Measurements from ENCODE around the gene FOXP1.

FOXP1 gene

GRCh38 chr3:71380096-71380495, 203.4 kb downstream of the FOXP1 start:
- no peak for TF ChIP-seq CTCF (IDR thresholded peaks at IDR 0.05; ENCODE audit: insufficient read depth, low read depth, low read length, missing control alignments)
- H3K4me3 ChIP-seq (ENCODE audit: low read length) = no peak overlapping the region
- DNase-seq (ENCODE audit: low read depth) = no peak

- no peak for TF ChIP-seq CTCF (IDR thresholded peaks at IDR 0.05; ENCODE audit: insufficient read depth, low read depth, low read length, missing control alignments)
- no peak for DNase-seq (ENCODE audit: low read depth)
- no peak overlapping the region for H3K4me3 ChIP-seq (ENCODE audit: low read length)
Observed at GRCh38 chr3:71378509-71378908, 205.0 kb downstream of the FOXP1 start.

DNA sequence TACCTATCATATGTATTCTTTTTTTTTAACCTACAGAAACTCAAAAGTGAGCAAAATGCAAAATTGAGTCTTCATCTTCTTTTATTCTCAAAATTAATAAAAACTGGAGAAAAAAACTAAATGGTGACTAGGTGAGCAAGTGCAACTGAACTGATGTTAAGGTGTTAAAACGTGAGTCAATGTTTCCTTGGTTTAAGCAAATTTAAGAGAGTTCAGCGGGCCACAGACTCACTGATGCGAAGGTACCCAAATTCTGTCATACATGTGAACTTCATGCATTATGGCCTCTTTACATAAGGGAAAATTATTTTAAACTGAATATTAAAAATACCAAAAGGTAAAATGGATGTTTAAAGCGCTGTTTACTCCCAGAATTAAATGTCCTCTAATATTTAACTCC, 206.6 kb downstream of the FOXP1 start:
- H3K4me3 ChIP-seq (ENCODE audit: low read length) = no peak overlapping the region
- no peak for DNase-seq (ENCODE audit: low read depth)
- no peak for TF ChIP-seq CTCF (IDR thresholded peaks at IDR 0.05; ENCODE audit: insufficient read depth, low read depth, low read length, missing control alignments)

DNA sequence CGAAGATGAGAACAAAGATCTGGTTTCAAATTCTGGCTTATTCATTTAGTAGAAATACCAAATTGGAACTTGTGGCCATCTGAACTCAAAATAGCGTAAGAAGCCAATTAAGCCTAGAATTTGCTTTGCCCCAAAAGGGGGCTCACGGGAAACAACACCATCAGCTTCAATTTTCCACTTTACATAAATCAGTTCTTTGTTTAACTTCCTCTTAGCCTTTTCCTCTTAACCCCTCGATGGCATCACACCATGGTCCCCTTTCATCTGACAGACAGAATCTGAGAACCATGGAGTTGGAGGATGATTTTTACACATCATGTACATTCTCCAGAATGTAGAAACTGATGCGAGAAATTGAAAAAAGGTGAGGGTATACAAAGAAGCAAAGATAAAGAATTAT, 207.0 kb downstream of the FOXP1 start:
- DNase-seq (ENCODE audit: low read depth) = no peak

DNA sequence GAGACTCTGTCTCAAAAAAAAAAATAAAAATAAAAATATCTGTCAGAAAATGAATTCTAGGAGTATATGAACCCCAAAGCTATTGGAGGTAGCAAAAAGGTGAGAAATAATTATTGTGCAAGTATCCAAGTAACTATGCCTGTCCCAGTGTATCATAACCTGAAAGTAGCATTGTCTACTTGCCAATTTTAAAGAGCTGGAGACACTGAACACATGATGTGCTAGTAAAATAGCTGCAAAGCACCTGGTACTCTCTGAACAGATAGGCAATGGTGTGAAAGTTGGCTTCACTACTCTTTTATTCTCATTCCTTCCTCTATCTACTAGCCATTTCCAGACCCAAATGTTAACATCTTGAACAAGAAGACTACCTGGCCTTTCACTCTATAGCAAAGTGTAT, 208.9 kb downstream of the FOXP1 start:
- no peak for TF ChIP-seq CTCF (IDR thresholded peaks at IDR 0.05; ENCODE audit: insufficient read depth, low read depth, low read length, missing control alignments)
- DNase-seq (ENCODE audit: low read depth) = no peak
- H3K4me3 ChIP-seq (ENCODE audit: low read length) = no peak overlapping the region

More for the DNA sequence above, 207.0 kb downstream of the FOXP1 start:
- no peak for TF ChIP-seq CTCF (IDR thresholded peaks at IDR 0.05; ENCODE audit: insufficient read depth, low read depth, low read length, missing control alignments)
- no peak overlapping the region for H3K4me3 ChIP-seq (ENCODE audit: low read length)

DNA sequence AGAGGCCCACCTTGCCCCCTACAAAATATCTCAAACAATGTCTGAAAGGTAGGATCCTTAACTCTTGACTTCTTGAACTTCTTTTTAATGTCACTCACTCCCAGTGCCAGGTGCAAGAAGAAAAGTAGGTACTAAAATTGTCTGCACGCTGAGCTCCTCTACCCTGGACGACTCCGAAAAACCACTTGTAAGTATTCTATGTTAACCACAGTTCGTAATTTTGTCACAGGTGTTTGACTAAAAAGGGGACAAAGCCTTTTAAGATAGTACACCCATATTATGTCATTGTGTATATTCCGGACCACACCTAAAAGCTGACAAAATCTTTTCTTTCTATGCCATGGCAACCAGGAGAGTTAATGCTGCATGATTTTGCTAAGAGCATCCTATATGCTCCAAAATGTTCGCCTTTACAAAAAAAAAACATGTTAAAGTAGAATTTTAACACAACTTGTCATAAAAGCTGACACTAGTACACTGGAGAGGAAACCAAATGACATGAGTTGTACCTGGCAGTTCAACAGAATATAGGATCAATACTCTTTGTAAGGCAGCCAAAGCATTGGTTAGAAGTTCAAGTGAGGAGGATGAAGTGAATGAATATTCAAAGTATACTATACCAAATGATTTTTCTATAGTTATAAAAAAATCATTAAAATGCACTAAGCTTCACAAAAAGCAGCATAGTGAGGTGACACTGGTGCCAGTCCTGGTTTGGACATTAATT, 210.5 kb downstream of the FOXP1 start:
- no peak overlapping the region for H3K4me3 ChIP-seq (ENCODE audit: low read length)
- TF ChIP-seq CTCF (IDR thresholded peaks at IDR 0.05; ENCODE audit: insufficient read depth, low read depth, low read length, missing control alignments) = no peak
- no peak for DNase-seq (ENCODE audit: low read depth)

- no peak for TF ChIP-seq CTCF (IDR thresholded peaks at IDR 0.05; ENCODE audit: insufficient read depth, low read depth, low read length, missing control alignments)
- no peak overlapping the region for H3K4me3 ChIP-seq (ENCODE audit: low read length)
- no peak for DNase-seq (ENCODE audit: low read depth)
Observed at GRCh38 chr3:71372241-71372768, 211.2 kb downstream of the FOXP1 start.

Data from epithelial cell of esophagus (primary cell).